MM.1S (cell line): ENCODE measurements around the gene CDAN1.

Experiments used
- CTCF ChIP-seq: fragments of 300-600 bp; sonication (generic); IDR thresholded peaks from 2 replicates; pipeline ENCODE4 v1.5.1; 2016; ENCODE audit warnings: antibody characterized with exemption, low read length, mixed read lengths
- EZH2 ChIP-seq: fragments of 300-600 bp; sonication (generic); optimal IDR thresholded peaks from 2 replicates; pipeline ENCODE3; 2017; ENCODE audit warnings: low read depth, mild to moderate bottlenecking, antibody characterized with exemption, low read length, mixed read lengths

DNA sequence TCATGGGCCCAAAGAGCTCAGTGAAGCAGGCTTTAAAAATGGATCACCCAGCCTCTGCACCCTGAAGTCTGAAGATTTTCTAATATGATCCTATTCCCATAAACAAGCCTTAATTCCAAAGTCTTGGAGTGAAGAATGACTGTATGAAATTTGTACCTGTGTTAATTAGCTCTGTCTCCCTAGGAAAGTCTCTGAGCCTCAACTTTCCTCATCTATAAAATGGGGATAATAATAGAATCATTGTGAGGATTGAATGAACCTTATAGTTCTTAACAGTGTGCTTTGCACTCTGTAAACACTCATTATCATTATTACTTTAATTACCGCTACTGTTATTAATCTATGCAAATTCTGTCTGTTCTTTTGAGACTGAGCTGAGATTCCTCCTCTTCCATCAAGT is 61.9 kb downstream of the CDAN1 start:
- TF ChIP-seq CTCF (no peak), EZH2 (no peak)
